Measurements from ENCODE around the gene PXDN.

- no peak for TF ChIP-seq CTCF (IDR thresholded peaks at IDR 0.05; ENCODE audit: low read length)
- no peak for TF ChIP-seq EZH2 (optimal IDR thresholded peaks at IDR 0.05; ENCODE audit: low read depth, low read length)
Measured at GRCh38 chr2:1658394-1659151, 85.7 kb downstream of the PXDN start.

Measured in MM.1S (cell line).